Vagina (tissue), 2 donors: ENCODE results near the gene DIAPH3. TPM values are rescaled to one million over a fixed set of nuclear protein-coding genes. Genes with fewer than 3 reads are reported as not detected.
"Not testable (repeated sequence)": the region's sequence is repeated elsewhere in the genome, so short reads cannot be mapped to it uniquely, and the experiment has no call there.

Experiments used
- DNase-seq, 2 donors: peaks; one replicate each; pipeline ENCODE4 v3.0.0-alpha.2; 2017; ENCODE audit errors: extremely low spot score in 2 of 2
- H3K27ac ChIP-seq: fragments of 200-600 bp; sonication (generic); one replicate; pipeline ENCODE4 v1.5.1; 2019
- H3K27me3 ChIP-seq: fragments of 200-600 bp; sonication (generic); one replicate; pipeline ENCODE4 v1.5.1; 2019
- H3K36me3 ChIP-seq, 2 donors: fragments of 200-600 bp; sonication (generic); one replicate each; pipeline ENCODE4 v1.5.1; 2017 to 2019
- H3K4me1 ChIP-seq: fragments of 200-600 bp; sonication (generic); one replicate; pipeline ENCODE4 v1.5.1; 2019
- H3K4me3 ChIP-seq, 2 donors: fragments of 200-600 bp; sonication (generic); 1 replicate in 1 of 2; 2 replicates in 1 of 2; pipeline ENCODE4 v1.5.1; 2016 to 2019
- H3K9me3 ChIP-seq: fragments of 200-600 bp; sonication (generic); one replicate; pipeline ENCODE4 v1.5.1; 2019
- POLR2A ChIP-seq, 2 donors: fragments of 450-650 bp; IDR thresholded peaks; one replicate each; pipeline ENCODE4 v1.6.1; 2017; ENCODE audit warnings: antibody characterized with exemption in 2 of 2, mild to moderate bottlenecking in 2 of 2, moderate library complexity in 2 of 2
- POLR2AphosphoS5 ChIP-seq, 2 donors: sonication (generic); formaldehyde crosslinking; IDR thresholded peaks; one replicate each; pipeline ENCODE4 v1.9.0; 2017; ENCODE audit warnings: antibody characterized with exemption in 2 of 2, mild to moderate bottlenecking in 2 of 2, low read depth in 1 of 2; ENCODE audit not compliant: insufficient read depth in 1 of 2
- intact Hi-C: fragments of 100-400 bp; cut with DNase I; formaldehyde crosslinking; loops from one replicate; pipeline ENCODE4 v1.15.1; 2023
- total RNA-seq: library from RNA; depleted of rRNA; stranded (reverse); fragments of >200 nt; gene quantifications from one replicate; pipeline ENCODE4 v1.2.3, GENCODE V29; 2016
- TF ChIP-seq, protein P1 (sequence below), 3 experiments: fragments of 450-650 bp in 2 of 3; fragments of 200-600 bp in 1 of 3; sonication (generic) in 1 of 3; IDR thresholded peaks; one replicate each; pipeline ENCODE4 v1.5.1; 2017 to 2019; ENCODE audit warnings: antibody characterized with exemption in 3 of 3, mild to moderate bottlenecking in 2 of 3, moderate library complexity in 2 of 3

DIAPH3 gene, protein sequence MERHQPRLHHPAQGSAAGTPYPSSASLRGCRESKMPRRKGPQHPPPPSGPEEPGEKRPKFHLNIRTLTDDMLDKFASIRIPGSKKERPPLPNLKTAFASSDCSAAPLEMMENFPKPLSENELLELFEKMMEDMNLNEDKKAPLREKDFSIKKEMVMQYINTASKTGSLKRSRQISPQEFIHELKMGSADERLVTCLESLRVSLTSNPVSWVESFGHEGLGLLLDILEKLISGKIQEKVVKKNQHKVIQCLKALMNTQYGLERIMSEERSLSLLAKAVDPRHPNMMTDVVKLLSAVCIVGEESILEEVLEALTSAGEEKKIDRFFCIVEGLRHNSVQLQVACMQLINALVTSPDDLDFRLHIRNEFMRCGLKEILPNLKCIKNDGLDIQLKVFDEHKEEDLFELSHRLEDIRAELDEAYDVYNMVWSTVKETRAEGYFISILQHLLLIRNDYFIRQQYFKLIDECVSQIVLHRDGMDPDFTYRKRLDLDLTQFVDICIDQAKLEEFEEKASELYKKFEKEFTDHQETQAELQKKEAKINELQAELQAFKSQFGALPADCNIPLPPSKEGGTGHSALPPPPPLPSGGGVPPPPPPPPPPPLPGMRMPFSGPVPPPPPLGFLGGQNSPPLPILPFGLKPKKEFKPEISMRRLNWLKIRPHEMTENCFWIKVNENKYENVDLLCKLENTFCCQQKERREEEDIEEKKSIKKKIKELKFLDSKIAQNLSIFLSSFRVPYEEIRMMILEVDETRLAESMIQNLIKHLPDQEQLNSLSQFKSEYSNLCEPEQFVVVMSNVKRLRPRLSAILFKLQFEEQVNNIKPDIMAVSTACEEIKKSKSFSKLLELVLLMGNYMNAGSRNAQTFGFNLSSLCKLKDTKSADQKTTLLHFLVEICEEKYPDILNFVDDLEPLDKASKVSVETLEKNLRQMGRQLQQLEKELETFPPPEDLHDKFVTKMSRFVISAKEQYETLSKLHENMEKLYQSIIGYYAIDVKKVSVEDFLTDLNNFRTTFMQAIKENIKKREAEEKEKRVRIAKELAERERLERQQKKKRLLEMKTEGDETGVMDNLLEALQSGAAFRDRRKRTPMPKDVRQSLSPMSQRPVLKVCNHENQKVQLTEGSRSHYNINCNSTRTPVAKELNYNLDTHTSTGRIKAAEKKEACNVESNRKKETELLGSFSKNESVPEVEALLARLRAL
- total RNA-seq, result 1.2 TPM

DNA sequence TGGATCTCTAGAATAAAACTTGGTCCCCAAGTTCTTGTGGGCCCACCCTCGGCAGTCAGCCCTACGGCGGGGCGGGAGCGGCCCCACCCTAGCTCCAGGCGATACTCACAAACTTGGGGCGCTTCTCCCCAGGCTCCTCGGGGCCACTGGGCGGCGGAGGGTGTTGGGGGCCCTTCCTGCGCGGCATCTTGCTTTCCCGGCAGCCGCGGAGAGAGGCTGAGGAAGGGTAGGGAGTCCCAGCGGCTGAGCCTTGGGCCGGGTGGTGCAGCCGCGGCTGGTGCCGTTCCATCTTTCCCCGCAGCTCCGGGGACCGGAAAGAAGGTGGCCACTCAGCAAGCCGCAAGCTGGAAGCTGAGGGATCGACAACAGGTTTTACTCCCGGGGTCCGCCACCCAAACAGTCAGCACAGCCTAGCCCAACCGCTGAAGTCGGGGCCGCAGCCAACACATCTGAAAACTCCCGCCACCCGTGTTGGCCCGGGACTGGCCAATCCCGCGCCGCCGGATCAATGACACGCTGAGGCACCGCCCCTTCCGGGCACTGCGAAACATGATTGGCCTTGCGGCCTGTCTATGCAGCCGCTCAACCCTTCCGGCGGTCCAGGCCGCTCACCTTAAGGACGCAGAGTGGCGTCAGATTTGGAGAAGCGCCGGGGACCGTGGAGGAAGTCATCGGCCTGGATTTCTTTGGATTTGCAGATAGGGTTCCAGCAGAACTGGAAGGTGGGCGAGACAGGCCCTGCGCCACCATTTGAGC, at the start of gene DIAPH3:
TSS of gene DIAPH3 (minus strand) at position 451 of the 756 bp plus-strand sequence. CDS start at position 289, 162 bp downstream.
- no peaks in the 10 kb centered on the region for H3K27me3 ChIP-seq
- H3K27ac ChIP-seq, result peak within 1 kb of the TSS; percentile 88
- peak within 1 kb of the TSS; percentile 68 to 70 for H3K4me3 ChIP-seq
- TF ChIP-seq POLR2A (IDR thresholded peaks at IDR 0.05) (peak in 1 of 2 donors; percentile 36), POLR2AphosphoS5 (IDR thresholded peaks at IDR 0.05; ENCODE audit: insufficient read depth in 1 of 2, low read depth in 1 of 2) (peak; percentile 89 to 94)
- TF ChIP-seq, protein P1, sequence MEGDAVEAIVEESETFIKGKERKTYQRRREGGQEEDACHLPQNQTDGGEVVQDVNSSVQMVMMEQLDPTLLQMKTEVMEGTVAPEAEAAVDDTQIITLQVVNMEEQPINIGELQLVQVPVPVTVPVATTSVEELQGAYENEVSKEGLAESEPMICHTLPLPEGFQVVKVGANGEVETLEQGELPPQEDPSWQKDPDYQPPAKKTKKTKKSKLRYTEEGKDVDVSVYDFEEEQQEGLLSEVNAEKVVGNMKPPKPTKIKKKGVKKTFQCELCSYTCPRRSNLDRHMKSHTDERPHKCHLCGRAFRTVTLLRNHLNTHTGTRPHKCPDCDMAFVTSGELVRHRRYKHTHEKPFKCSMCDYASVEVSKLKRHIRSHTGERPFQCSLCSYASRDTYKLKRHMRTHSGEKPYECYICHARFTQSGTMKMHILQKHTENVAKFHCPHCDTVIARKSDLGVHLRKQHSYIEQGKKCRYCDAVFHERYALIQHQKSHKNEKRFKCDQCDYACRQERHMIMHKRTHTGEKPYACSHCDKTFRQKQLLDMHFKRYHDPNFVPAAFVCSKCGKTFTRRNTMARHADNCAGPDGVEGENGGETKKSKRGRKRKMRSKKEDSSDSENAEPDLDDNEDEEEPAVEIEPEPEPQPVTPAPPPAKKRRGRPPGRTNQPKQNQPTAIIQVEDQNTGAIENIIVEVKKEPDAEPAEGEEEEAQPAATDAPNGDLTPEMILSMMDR (IDR thresholded peaks at IDR 0.05), result no peak
- peaks cover 13% of the 10 kb centered on the region for H3K4me1 ChIP-seq
- intact Hi-C loops, result no loop called here
- DNase-seq, result peak in 1 of 2 donors; percentile 94
- H3K36me3 ChIP-seq, result no peaks in the 10 kb centered on the region
- no peaks in the 10 kb centered on the region for H3K9me3 ChIP-seq

DNA sequence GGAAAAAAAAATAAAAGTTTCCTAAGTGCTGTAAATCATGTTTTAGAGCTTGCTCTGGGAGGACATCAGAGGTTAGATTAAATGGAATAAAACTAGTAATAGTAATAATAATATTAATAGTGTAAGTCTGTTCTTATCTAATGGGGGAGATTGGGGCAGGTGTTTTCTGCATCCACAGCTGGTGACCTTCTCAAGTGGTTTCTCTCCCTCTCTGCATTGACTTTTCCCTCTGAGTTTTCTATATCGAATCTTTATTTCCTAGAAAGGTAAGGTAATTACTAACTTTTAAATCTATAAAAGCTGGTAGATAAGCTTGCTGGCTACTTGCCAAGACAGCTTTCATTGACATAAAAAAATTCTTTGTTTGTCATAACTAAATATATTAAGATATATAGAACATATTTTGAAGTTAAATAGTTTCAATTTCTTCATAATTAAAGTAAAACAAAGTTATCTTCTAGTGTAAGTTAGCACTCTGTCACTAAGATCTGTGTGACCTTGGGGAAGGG, 49.6 kb upstream of the DIAPH3 start:
- DNase-seq, result no peak
- Histone ChIP-seq H3K9me3 (no peaks in the 10 kb centered on the region), H3K27ac (no peak overlapping the region), H3K4me1 (no peaks in the 10 kb centered on the region), H3K4me3 (no peak overlapping the region), H3K36me3 (no peaks in the 10 kb centered on the region), H3K27me3 (no peaks in the 10 kb centered on the region)
- no peak for TF ChIP-seq POLR2AphosphoS5 (IDR thresholded peaks at IDR 0.05; ENCODE audit: insufficient read depth in 1 of 2, low read depth in 1 of 2)
- TF ChIP-seq, protein P1 (IDR thresholded peaks at IDR 0.05), result no peak
- intact Hi-C loops, result no loop called here

GRCh38 chr13:60211548-60211947, 47.8 kb upstream of the DIAPH3 start:
- no peaks in the 10 kb centered on the region for H3K36me3 ChIP-seq
- no peak for DNase-seq
- no peak overlapping the region for H3K27ac ChIP-seq
- H3K4me3 ChIP-seq, result no peak overlapping the region
- TF ChIP-seq, protein P1 (IDR thresholded peaks at IDR 0.05), result no peak
- TF ChIP-seq POLR2AphosphoS5 (IDR thresholded peaks at IDR 0.05; ENCODE audit: insufficient read depth in 1 of 2, low read depth in 1 of 2) (no peak), POLR2A (IDR thresholded peaks at IDR 0.05) (no peak)
- H3K27me3 ChIP-seq, result no peaks in the 10 kb centered on the region
- intact Hi-C loops, result no loop called here
- H3K9me3 ChIP-seq, result no peaks in the 10 kb centered on the region
- no peaks in the 10 kb centered on the region for H3K4me1 ChIP-seq

GRCh38 chr13:60210510-60211330, 47.0 kb upstream of the DIAPH3 start:
- intact Hi-C loops, result no loop called here
- DNase-seq, result no peak
- Histone ChIP-seq H3K9me3 (no peaks in the 10 kb centered on the region), H3K4me3 (no peak overlapping the region), H3K27ac (no peak overlapping the region), H3K4me1 (no peaks in the 10 kb centered on the region), H3K27me3 (no peaks in the 10 kb centered on the region), H3K36me3 (no peaks in the 10 kb centered on the region)
- TF ChIP-seq, protein P1 (IDR thresholded peaks at IDR 0.05), result no peak
- no peak for TF ChIP-seq POLR2AphosphoS5 (IDR thresholded peaks at IDR 0.05; ENCODE audit: insufficient read depth in 1 of 2, low read depth in 1 of 2)
- no peak for TF ChIP-seq POLR2A (IDR thresholded peaks at IDR 0.05)

GRCh38 chr13:60205499-60205898, 41.8 kb upstream of the DIAPH3 start:
- H3K4me1 ChIP-seq, H3K27me3 ChIP-seq, DNase-seq, H3K27ac ChIP-seq, intact Hi-C loops, H3K9me3 ChIP-seq, H3K4me3 ChIP-seq, H3K36me3 ChIP-seq: not testable (repeated sequence)
